Uterus (tissue), 4 donors: ENCODE measurements around the gene EXOC4. TPM values are rescaled to one million over a fixed set of nuclear protein-coding genes. Genes with fewer than 3 reads are reported as not detected.

ENCODE experiments used
- DNase-seq, 2 donors: peaks; one replicate each; pipeline ENCODE4 v3.0.0-alpha.2; 2019 to 2020
- H3K27ac ChIP-seq, 2 donors: fragments of 200-600 bp; sonication (generic); 1 replicate in 1 of 2; 2 replicates in 1 of 2; pipeline ENCODE4 v1.5.1; 2016 to 2018
- H3K27me3 ChIP-seq, 2 donors: fragments of 200-600 bp; sonication (generic); one replicate each; pipeline ENCODE4 v1.5.1; 2018 to 2019; ENCODE audit warnings: control low read depth in 1 of 2
- H3K36me3 ChIP-seq, 2 donors: fragments of 200-600 bp; sonication (generic); one replicate each; pipeline ENCODE4 v1.5.1; 2019; ENCODE audit warnings: control low read depth in 1 of 2
- H3K4me1 ChIP-seq, 2 donors: fragments of 200-600 bp; sonication (generic); one replicate each; pipeline ENCODE4 v1.5.1; 2018 to 2019; ENCODE audit warnings: control low read depth in 1 of 2
- H3K4me3 ChIP-seq, 2 donors: fragments of 200-600 bp; sonication (generic); 1 replicate in 1 of 2; 2 replicates in 1 of 2; pipeline ENCODE4 v1.5.1; 2018 to 2019; ENCODE audit warnings: mild to moderate bottlenecking in 1 of 2
- H3K9me3 ChIP-seq, 2 donors: fragments of 200-600 bp; sonication (generic); one replicate each; pipeline ENCODE4 v1.5.1; 2019; ENCODE audit warnings: control low read depth in 1 of 2
- CTCF ChIP-seq, 4 experiments: fragments of 200-600 bp in 2 of 4; fragments of 450-650 bp in 2 of 4; sonication (generic) in 2 of 4; IDR thresholded peaks; one replicate each; pipeline ENCODE4 v1.5.1; 2016 to 2019; ENCODE audit warnings: antibody characterized with exemption in 4 of 4, mild to moderate bottlenecking in 2 of 4, moderate library complexity in 1 of 4
- POLR2A ChIP-seq, 2 donors: fragments of 450-650 bp; IDR thresholded peaks; one replicate each; pipeline ENCODE4 v1.6.1; 2016; ENCODE audit warnings: antibody characterized with exemption in 2 of 2, mild to moderate bottlenecking in 1 of 2, moderate library complexity in 1 of 2
- intact Hi-C: fragments of 100-400 bp; cut with DNase I; formaldehyde crosslinking; loops from one replicate; pipeline ENCODE4 v1.15.1; 2023; ENCODE audit warnings: low total_unique reads
- total RNA-seq, 4 donors: library from RNA; depleted of rRNA in 3 of 4; stranded (reverse); fragments of >200 nt in 3 of 4; gene quantifications; one replicate each; pipeline versions ENCODE4 v1.1.0 to v1.2.4, GENCODE V29; 2014 to 2023
- donor health status: DM: yes; HTN: yes; CAD: no.

The EXOC4 gene
- total RNA-seq, 4 donors from 2014 or later, result 27.2 to 126 (median 65.4) TPM

GRCh38 chr7:133963629-133964028 is 710.8 kb downstream of the EXOC4 start:
- Histone ChIP-seq H3K36me3 (no peaks in the 10 kb centered on the region), H3K9me3 (no peaks in the 10 kb centered on the region), H3K27me3 (no peaks in the 10 kb centered on the region), H3K27ac (no peak overlapping the region), H3K4me1 (no peaks in the 10 kb centered on the region), H3K4me3 (no peak overlapping the region)
- no peak for DNase-seq
- intact Hi-C loops, result no loop called here
- TF ChIP-seq CTCF (IDR thresholded peaks at IDR 0.05) (no peak), POLR2A (IDR thresholded peaks at IDR 0.05) (no peak)

- no peak for DNase-seq
- intact Hi-C loops, result no loop called here
- no peaks in the 10 kb centered on the region for H3K36me3 ChIP-seq
- no peak overlapping the region for H3K4me3 ChIP-seq
- TF ChIP-seq POLR2A (IDR thresholded peaks at IDR 0.05) (no peak), CTCF (IDR thresholded peaks at IDR 0.05) (no peak)
- no peaks in the 10 kb centered on the region for H3K9me3 ChIP-seq
- no peaks in the 10 kb centered on the region for H3K27me3 ChIP-seq
- no peaks in the 10 kb centered on the region for H3K4me1 ChIP-seq
- no peak overlapping the region for H3K27ac ChIP-seq
Measured at GRCh38 chr7:133971625-133972024, 718.7 kb downstream of the EXOC4 start.

GRCh38 chr7:133973710-133974109 is 720.8 kb downstream of the EXOC4 start:
- no peak for DNase-seq
- H3K27ac ChIP-seq, result no peak overlapping the region
- H3K27me3 ChIP-seq, result no peaks in the 10 kb centered on the region
- H3K4me1 ChIP-seq, result no peaks in the 10 kb centered on the region
- intact Hi-C loops, result no loop called here
- no peaks in the 10 kb centered on the region for H3K36me3 ChIP-seq
- H3K4me3 ChIP-seq, result no peak overlapping the region
- H3K9me3 ChIP-seq, result no peaks in the 10 kb centered on the region
- TF ChIP-seq CTCF (IDR thresholded peaks at IDR 0.05) (no peak), POLR2A (IDR thresholded peaks at IDR 0.05) (no peak)

GRCh38 chr7:133975130-133975529 is 722.3 kb downstream of the EXOC4 start:
- Histone ChIP-seq H3K36me3 (no peaks in the 10 kb centered on the region), H3K4me3 (no peak overlapping the region), H3K4me1 (no peaks in the 10 kb centered on the region), H3K9me3 (no peaks in the 10 kb centered on the region), H3K27me3 (no peaks in the 10 kb centered on the region), H3K27ac (no peak overlapping the region)
- TF ChIP-seq CTCF (IDR thresholded peaks at IDR 0.05) (no peak), POLR2A (IDR thresholded peaks at IDR 0.05) (no peak)
- no peak for DNase-seq
- intact Hi-C loops, result no loop called here

GRCh38 chr7:133976140-133976539 is 723.3 kb downstream of the EXOC4 start:
- Histone ChIP-seq H3K36me3 (no peaks in the 10 kb centered on the region), H3K4me3 (no peak overlapping the region), H3K27ac (no peak overlapping the region), H3K27me3 (no peaks in the 10 kb centered on the region), H3K4me1 (no peaks in the 10 kb centered on the region), H3K9me3 (no peaks in the 10 kb centered on the region)
- TF ChIP-seq POLR2A (IDR thresholded peaks at IDR 0.05), result no peak
- no peak for TF ChIP-seq CTCF (IDR thresholded peaks at IDR 0.05)
- DNase-seq, result no peak
- intact Hi-C loops, result no loop called here
